Mesenchymal stem cell (in vitro differentiated cells and primary cell): ENCODE results near the gene POU4F2.

Experiments used
- DNase-seq: peaks from one replicate; pipeline ENCODE4 v3.0.0-alpha.2; 2013
- H2AFZ ChIP-seq: one replicate; pipeline ENCODE4 v1.6.1; 2013; ENCODE audit warnings: low read depth, mild to moderate bottlenecking, control low read depth, inconsistent platforms, low read length, moderate library complexity
- H2AK5ac ChIP-seq: 2 replicates; pipeline ENCODE4 v1.6.1; 2013; ENCODE audit warnings: low read length, moderate library complexity, mild to moderate bottlenecking, inconsistent platforms; ENCODE audit not compliant: severe bottlenecking
- H2BK120ac ChIP-seq: one replicate; pipeline ENCODE4 v1.6.1; 2013; ENCODE audit warnings: low read depth, mild to moderate bottlenecking, inconsistent platforms, low read length, moderate library complexity
- H2BK12ac ChIP-seq, 2 experiments: one replicate each; pipeline ENCODE4 v1.6.1; 2013; ENCODE audit warnings: inconsistent platforms in 2 of 2, low read length in 2 of 2, mild to moderate bottlenecking in 2 of 2, moderate library complexity in 2 of 2, control low read depth in 1 of 2
- H2BK15ac ChIP-seq: one replicate; pipeline ENCODE4 v1.6.1; 2013; ENCODE audit warnings: mild to moderate bottlenecking, low read depth, inconsistent platforms; ENCODE audit not compliant: poor library complexity, severe bottlenecking
- H2BK5ac ChIP-seq: 2 replicates; pipeline ENCODE4 v1.6.1; 2013; ENCODE audit warnings: low read depth, mild to moderate bottlenecking, low read length, control low read depth, inconsistent platforms; ENCODE audit not compliant: poor library complexity, severe bottlenecking
- H3K14ac ChIP-seq, 2 experiments: one replicate each; pipeline ENCODE4 v1.6.1; 2013; ENCODE audit warnings: inconsistent platforms in 2 of 2, low read length in 2 of 2, control low read depth in 1 of 2, mild to moderate bottlenecking in 1 of 2, moderate library complexity in 1 of 2
- H3K18ac ChIP-seq, 2 experiments: one replicate each; pipeline ENCODE4 v1.6.1; 2013; ENCODE audit warnings: inconsistent platforms in 2 of 2, low read length in 2 of 2, control low read depth in 1 of 2, low read depth in 1 of 2, mild to moderate bottlenecking in 1 of 2
- H3K23ac ChIP-seq, 2 experiments: one replicate each; pipeline ENCODE4 v1.6.1; 2013; ENCODE audit warnings: inconsistent platforms in 2 of 2, low read length in 2 of 2, mild to moderate bottlenecking in 2 of 2, moderate library complexity in 2 of 2, control low read depth in 1 of 2
- H3K27ac ChIP-seq: 2 replicates; pipeline ENCODE4 v1.5.1; 2013; ENCODE audit warnings: mild to moderate bottlenecking, moderate library complexity, low read length, control low read depth, inconsistent platforms; ENCODE audit not compliant: poor library complexity, severe bottlenecking
- H3K27me3 ChIP-seq, 2 experiments: 2 replicates each; pipeline versions ENCODE4 v1.6.1 to v1.7.0; 2013; ENCODE audit warnings: low read length in 2 of 2, mild to moderate bottlenecking in 2 of 2, moderate library complexity in 2 of 2, control low read depth in 1 of 2, inconsistent platforms in 1 of 2; ENCODE audit not compliant: control insufficient read depth in 1 of 2, insufficient read depth in 1 of 2
- H3K36me3 ChIP-seq, 2 experiments: 2 replicates each; pipeline versions ENCODE4 v1.6.1 to v1.7.0; 2013; ENCODE audit warnings: low read length in 2 of 2, control low read depth in 1 of 2, inconsistent platforms in 1 of 2, low read depth in 1 of 2, mild to moderate bottlenecking in 1 of 2; ENCODE audit not compliant: insufficient read depth in 2 of 2, control insufficient read depth in 1 of 2
- H3K4ac ChIP-seq, 2 experiments: one replicate each; pipeline ENCODE4 v1.6.1; 2013; ENCODE audit warnings: inconsistent platforms in 2 of 2, low read length in 2 of 2, mild to moderate bottlenecking in 2 of 2, moderate library complexity in 2 of 2, control low read depth in 1 of 2, low read depth in 1 of 2
- H3K4me1 ChIP-seq: 2 replicates; pipeline ENCODE4 v1.6.1; 2013; ENCODE audit warnings: low read depth, low read length, control low read depth; ENCODE audit not compliant: control insufficient read depth, insufficient read depth
- H3K4me2 ChIP-seq: 2 replicates; pipeline ENCODE4 v1.6.1; 2013; ENCODE audit warnings: low read length, mild to moderate bottlenecking, inconsistent platforms; ENCODE audit not compliant: poor library complexity, severe bottlenecking
- H3K4me3 ChIP-seq, 2 experiments: 2 replicates each; pipeline versions ENCODE4 v1.5.1 to v1.7.0; 2013; ENCODE audit warnings: low read length in 2 of 2, mild to moderate bottlenecking in 2 of 2, control low read depth in 1 of 2, low read depth in 1 of 2; ENCODE audit not compliant: insufficient read depth in 1 of 2
- H3K79me1 ChIP-seq: replicated peaks from 2 replicates; pipeline ENCODE4 v1.6.1; 2013; ENCODE audit warnings: mild to moderate bottlenecking, control low read depth, low read length, inconsistent platforms; ENCODE audit not compliant: poor library complexity, severe bottlenecking
- H3K9ac ChIP-seq: 2 replicates; pipeline ENCODE4 v1.7.0; 2013; ENCODE audit warnings: mild to moderate bottlenecking, low read length, moderate library complexity
- H3K9me3 ChIP-seq: 2 replicates; pipeline ENCODE4 v1.7.0; 2013; ENCODE audit warnings: mild to moderate bottlenecking, low read length; ENCODE audit not compliant: control insufficient read depth
- H4K8ac ChIP-seq: one replicate; pipeline ENCODE4 v1.6.1; 2013; ENCODE audit warnings: inconsistent platforms, mild to moderate bottlenecking, low read length, moderate library complexity
- H4K91ac ChIP-seq: one replicate; pipeline ENCODE4 v1.6.1; 2013; ENCODE audit warnings: mild to moderate bottlenecking, low read length, inconsistent platforms
- WGBS: methylation state at CpG from one replicate; pipeline ENCODE4 v1.1.7; 2013; ENCODE audit warnings: mixed read lengths; 5-methylcytosine and 5-hydroxymethylcytosine counted together

POU4F2 gene

DNA sequence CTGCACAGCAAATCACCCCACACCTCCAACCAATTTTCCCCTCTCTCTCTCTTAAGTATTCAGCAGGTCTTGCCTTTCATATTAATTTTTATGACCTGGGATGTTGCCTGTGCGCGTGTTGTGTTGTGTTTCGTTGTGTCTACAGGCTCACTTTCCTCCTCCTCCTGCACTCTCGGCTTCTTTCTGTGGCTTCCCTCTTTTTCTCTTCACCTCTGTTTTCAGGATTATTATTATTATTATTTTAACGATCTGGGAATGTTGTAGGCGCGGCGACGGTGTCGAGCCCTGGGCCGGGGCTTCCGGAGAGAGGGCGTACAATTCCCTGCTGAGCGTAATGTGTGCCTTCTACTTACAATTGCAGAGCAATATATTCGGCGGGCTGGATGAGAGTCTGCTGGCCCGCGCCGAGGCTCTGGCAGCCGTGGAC, 826 bp downstream of the POU4F2 start:
- no peak overlapping the region for H4K8ac ChIP-seq
- H3K9ac ChIP-seq, result no peak overlapping the region
- H3K9me3 ChIP-seq, result peaks cover 4% of the 10 kb centered on the region
- H2AK5ac ChIP-seq, result no peak overlapping the region
- H3K36me3 ChIP-seq, result no peaks in the 10 kb centered on the region
- no peak overlapping the region for H2BK120ac ChIP-seq
- H3K27me3 ChIP-seq, result peaks cover 63 to 80% of the 10 kb centered on the region in 2 experiments
- H3K4me2 ChIP-seq, result peak overlapping the region; percentile 79
- H2AFZ ChIP-seq, result no peak overlapping the region
- H3K4me3 ChIP-seq, result no peak overlapping the region
- no peak overlapping the region for H3K23ac ChIP-seq
- no peak overlapping the region for H3K18ac ChIP-seq
- no peak overlapping the region for H2BK15ac ChIP-seq
- no peak overlapping the region for H3K27ac ChIP-seq
- no peak overlapping the region for H2BK12ac ChIP-seq
- no peaks in the 10 kb centered on the region for H3K79me1 ChIP-seq
- no peak overlapping the region for H2BK5ac ChIP-seq
- H3K4me1 ChIP-seq, result peaks cover 29% of the 10 kb centered on the region
- no peak for DNase-seq
- H4K91ac ChIP-seq, result no peak overlapping the region
- WGBS, result 10% methylated on average over 15 of the region's 20 CpGs
- H3K4ac ChIP-seq, result no peak overlapping the region
- H3K14ac ChIP-seq, result no peak overlapping the region

DNA sequence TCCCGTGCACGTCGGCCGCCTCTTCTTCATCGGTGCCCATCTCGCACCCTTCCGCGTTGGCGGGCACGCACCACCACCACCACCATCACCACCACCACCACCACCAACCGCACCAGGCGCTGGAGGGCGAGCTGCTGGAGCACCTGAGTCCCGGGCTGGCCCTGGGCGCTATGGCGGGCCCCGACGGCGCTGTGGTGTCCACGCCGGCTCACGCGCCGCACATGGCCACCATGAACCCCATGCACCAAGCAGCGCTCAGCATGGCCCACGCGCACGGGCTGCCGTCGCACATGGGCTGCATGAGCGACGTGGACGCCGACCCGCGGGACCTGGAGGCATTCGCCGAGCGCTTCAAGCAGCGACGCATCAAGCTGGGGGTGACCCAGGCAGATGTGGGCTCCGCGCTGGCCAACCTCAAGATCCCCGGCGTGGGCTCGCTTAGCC, 1.4 kb downstream of the POU4F2 start:
- no peak overlapping the region for H2BK5ac ChIP-seq
- no peak overlapping the region for H3K4ac ChIP-seq
- H3K27me3 ChIP-seq, result peaks cover 58 to 76% of the 10 kb centered on the region in 2 experiments
- H3K36me3 ChIP-seq, result no peaks in the 10 kb centered on the region
- no peak overlapping the region for H2BK120ac ChIP-seq
- 13% methylated on average over 46 of the region's 46 CpGs for WGBS
- H3K79me1 ChIP-seq, result no peaks in the 10 kb centered on the region
- no peak overlapping the region for H2AK5ac ChIP-seq
- H2BK12ac ChIP-seq, result no peak overlapping the region
- H3K14ac ChIP-seq, result no peak overlapping the region
- H4K91ac ChIP-seq, result no peak overlapping the region
- H2BK15ac ChIP-seq, result no peak overlapping the region
- no peak for DNase-seq
- H2AFZ ChIP-seq, result no peak overlapping the region
- H3K9me3 ChIP-seq, result peaks cover 4% of the 10 kb centered on the region
- no peak overlapping the region for H3K4me2 ChIP-seq
- no peak overlapping the region for H3K23ac ChIP-seq
- no peak overlapping the region for H4K8ac ChIP-seq
- no peak overlapping the region for H3K27ac ChIP-seq
- peak overlapping the region in 1 of 2 experiments; percentile 49 for H3K4me3 ChIP-seq
- no peak overlapping the region for H3K18ac ChIP-seq
- peaks cover 29% of the 10 kb centered on the region for H3K4me1 ChIP-seq
- H3K9ac ChIP-seq, result no peak overlapping the region

DNA sequence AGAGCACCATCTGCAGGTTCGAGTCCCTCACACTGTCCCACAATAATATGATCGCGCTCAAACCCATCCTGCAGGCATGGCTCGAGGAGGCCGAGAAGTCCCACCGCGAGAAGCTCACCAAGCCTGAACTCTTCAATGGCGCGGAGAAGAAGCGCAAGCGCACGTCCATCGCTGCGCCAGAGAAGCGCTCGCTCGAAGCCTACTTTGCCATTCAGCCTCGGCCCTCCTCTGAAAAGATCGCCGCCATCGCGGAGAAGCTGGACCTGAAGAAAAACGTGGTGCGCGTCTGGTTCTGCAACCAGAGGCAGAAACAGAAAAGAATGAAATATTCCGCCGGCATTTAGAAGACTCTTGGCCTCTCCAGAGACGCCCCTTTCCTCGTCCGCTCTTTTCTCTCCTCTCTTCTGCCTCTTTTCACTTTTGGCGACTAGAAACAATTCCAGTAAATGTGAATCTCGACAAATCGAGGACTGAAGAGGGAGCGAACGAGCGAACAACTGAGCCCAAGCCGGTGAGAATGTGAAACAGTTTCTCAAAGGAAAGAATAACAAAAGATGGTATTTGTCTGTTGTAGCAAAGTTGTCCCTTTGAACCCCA, 1.9 kb downstream of the POU4F2 start:
- no peaks in the 10 kb centered on the region for H3K79me1 ChIP-seq
- no peak overlapping the region for H4K8ac ChIP-seq
- no peak overlapping the region for H2BK5ac ChIP-seq
- H3K36me3 ChIP-seq, result no peaks in the 10 kb centered on the region
- peak overlapping the region in 1 of 2 experiments; percentile 49 for H3K4me3 ChIP-seq
- 5% methylated on average over 37 of the region's 37 CpGs for WGBS
- no peak overlapping the region for H2AK5ac ChIP-seq
- H3K23ac ChIP-seq, result no peak overlapping the region
- H3K27me3 ChIP-seq, result peaks cover 57 to 76% of the 10 kb centered on the region in 2 experiments
- no peak overlapping the region for H3K18ac ChIP-seq
- H3K9ac ChIP-seq, result no peak overlapping the region
- H3K4ac ChIP-seq, result no peak overlapping the region
- DNase-seq, result no peak
- H3K9me3 ChIP-seq, result peaks cover 4% of the 10 kb centered on the region
- peaks cover 29% of the 10 kb centered on the region for H3K4me1 ChIP-seq
- H2BK15ac ChIP-seq, result no peak overlapping the region
- no peak overlapping the region for H3K27ac ChIP-seq
- no peak overlapping the region for H2BK12ac ChIP-seq
- no peak overlapping the region for H3K14ac ChIP-seq
- H4K91ac ChIP-seq, result no peak overlapping the region
- no peak overlapping the region for H3K4me2 ChIP-seq
- H2AFZ ChIP-seq, result no peak overlapping the region
- no peak overlapping the region for H2BK120ac ChIP-seq

DNA sequence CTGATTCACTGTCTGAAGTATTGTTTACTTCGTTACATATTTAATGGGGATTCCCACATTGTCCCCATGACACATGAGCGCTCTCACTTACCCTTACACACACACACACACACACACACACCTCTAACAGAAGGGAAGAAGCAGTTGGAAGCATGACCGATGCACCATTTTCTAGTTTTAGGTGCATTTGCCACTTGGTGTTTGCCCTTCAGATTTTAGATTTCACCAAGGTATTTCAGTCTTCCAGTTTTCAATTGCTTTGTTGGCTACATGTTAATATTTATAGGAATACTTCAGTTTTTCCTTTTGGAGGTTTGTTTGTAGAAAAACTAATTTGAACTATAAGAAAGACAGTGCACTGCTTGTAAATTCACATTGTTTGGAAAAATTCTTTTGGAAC, 3.1 kb downstream of the POU4F2 start:
- H2AK5ac ChIP-seq, result no peak overlapping the region
- H3K4ac ChIP-seq, result no peak overlapping the region
- 0% methylated on average over 2 of the region's 3 CpGs for WGBS
- H2AFZ ChIP-seq, result no peak overlapping the region
- H3K14ac ChIP-seq, result no peak overlapping the region
- H3K4me1 ChIP-seq, result peaks cover 29% of the 10 kb centered on the region
- no peak overlapping the region for H3K4me2 ChIP-seq
- peaks cover 4% of the 10 kb centered on the region for H3K9me3 ChIP-seq
- no peak overlapping the region for H3K4me3 ChIP-seq
- no peak for DNase-seq
- H4K91ac ChIP-seq, result no peak overlapping the region
- no peak overlapping the region for H3K18ac ChIP-seq
- no peaks in the 10 kb centered on the region for H3K79me1 ChIP-seq
- H3K23ac ChIP-seq, result no peak overlapping the region
- no peak overlapping the region for H2BK5ac ChIP-seq
- no peak overlapping the region for H4K8ac ChIP-seq
- no peak overlapping the region for H2BK120ac ChIP-seq
- H3K9ac ChIP-seq, result no peak overlapping the region
- H3K27ac ChIP-seq, result no peak overlapping the region
- no peaks in the 10 kb centered on the region for H3K36me3 ChIP-seq
- peaks cover 65 to 75% of the 10 kb centered on the region in 2 experiments for H3K27me3 ChIP-seq
- H2BK15ac ChIP-seq, result no peak overlapping the region
- H2BK12ac ChIP-seq, result no peak overlapping the region
